Astrocyte (in vitro differentiated cells and primary cell): ENCODE data around the gene ATP2C1.

ENCODE experiments used
- EZH2 ChIP-seq: IDR thresholded peaks from 2 replicates; pipeline ENCODE4 v1.6.1; 2012; ENCODE audit warnings: mild to moderate bottlenecking, low read length, inconsistent platforms; ENCODE audit not compliant: insufficient read depth
- TF ChIP-seq, protein P1 (sequence below): IDR thresholded peaks from 2 replicates; pipeline ENCODE4 v1.5.1; 2011; ENCODE audit warnings: low read depth, mild to moderate bottlenecking, inconsistent platforms, low read length, moderate library complexity; ENCODE audit not compliant: insufficient read depth

DNA sequence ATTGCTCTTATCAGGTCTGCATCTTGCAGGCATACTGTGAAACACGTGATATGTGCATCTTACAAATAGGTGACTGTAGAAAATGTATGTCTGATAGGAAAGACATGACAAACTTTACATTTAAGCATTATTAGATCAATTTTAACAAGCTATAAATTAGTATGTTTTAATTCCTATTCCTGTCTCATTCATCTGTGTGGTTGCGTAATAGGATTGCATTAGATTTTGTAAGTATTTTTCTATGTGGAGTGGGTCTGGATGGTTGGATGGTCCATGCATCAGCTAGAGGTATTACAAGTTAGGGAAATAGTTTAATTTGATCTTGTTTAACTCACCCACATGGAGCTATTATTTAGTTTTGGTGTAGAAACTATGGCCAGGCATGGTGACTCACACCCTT, 113.9 kb downstream of the ATP2C1 start:
- TF ChIP-seq, protein P1, sequence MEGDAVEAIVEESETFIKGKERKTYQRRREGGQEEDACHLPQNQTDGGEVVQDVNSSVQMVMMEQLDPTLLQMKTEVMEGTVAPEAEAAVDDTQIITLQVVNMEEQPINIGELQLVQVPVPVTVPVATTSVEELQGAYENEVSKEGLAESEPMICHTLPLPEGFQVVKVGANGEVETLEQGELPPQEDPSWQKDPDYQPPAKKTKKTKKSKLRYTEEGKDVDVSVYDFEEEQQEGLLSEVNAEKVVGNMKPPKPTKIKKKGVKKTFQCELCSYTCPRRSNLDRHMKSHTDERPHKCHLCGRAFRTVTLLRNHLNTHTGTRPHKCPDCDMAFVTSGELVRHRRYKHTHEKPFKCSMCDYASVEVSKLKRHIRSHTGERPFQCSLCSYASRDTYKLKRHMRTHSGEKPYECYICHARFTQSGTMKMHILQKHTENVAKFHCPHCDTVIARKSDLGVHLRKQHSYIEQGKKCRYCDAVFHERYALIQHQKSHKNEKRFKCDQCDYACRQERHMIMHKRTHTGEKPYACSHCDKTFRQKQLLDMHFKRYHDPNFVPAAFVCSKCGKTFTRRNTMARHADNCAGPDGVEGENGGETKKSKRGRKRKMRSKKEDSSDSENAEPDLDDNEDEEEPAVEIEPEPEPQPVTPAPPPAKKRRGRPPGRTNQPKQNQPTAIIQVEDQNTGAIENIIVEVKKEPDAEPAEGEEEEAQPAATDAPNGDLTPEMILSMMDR, result no peak
- TF ChIP-seq EZH2, result no peak
